ENCODE results near the gene DENND4C.

DNA sequence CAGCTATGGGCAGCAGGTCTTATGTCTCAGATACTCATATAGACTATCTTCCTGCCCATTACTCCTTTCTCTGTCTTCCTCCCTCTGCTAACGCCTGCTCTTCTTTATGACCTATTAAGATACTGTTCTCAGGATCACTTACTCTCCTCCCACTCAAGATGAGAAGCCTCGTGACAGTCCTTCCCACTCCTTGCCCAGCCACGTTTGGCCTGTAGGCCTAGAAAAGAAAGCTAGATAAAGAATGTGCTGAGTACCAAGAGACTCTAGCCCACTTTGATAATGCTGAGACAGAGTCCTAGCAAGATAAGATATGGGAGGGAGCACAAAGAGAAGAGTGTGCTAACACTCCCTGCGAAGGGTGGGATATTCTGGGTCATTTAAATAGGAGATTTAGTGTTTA is 6.8 kb upstream of the DENND4C start:
- TF ChIP-seq POLR2A (IDR thresholded peaks at IDR 0.05) (no peak), POLR2AphosphoS5 (IDR thresholded peaks at IDR 0.05) (no peak)
- TF ChIP-seq, protein P1, sequence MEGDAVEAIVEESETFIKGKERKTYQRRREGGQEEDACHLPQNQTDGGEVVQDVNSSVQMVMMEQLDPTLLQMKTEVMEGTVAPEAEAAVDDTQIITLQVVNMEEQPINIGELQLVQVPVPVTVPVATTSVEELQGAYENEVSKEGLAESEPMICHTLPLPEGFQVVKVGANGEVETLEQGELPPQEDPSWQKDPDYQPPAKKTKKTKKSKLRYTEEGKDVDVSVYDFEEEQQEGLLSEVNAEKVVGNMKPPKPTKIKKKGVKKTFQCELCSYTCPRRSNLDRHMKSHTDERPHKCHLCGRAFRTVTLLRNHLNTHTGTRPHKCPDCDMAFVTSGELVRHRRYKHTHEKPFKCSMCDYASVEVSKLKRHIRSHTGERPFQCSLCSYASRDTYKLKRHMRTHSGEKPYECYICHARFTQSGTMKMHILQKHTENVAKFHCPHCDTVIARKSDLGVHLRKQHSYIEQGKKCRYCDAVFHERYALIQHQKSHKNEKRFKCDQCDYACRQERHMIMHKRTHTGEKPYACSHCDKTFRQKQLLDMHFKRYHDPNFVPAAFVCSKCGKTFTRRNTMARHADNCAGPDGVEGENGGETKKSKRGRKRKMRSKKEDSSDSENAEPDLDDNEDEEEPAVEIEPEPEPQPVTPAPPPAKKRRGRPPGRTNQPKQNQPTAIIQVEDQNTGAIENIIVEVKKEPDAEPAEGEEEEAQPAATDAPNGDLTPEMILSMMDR (IDR thresholded peaks at IDR 0.05 in 8 of 11, conservative IDR thresholded peaks at IDR 0.05 in 3 of 11): no peak
